HG03066 (cell line): ENCODE data around the gene PDSS1.

ENCODE experiments used
- ATAC-seq: cut with Tn5 transposase; IDR thresholded peaks from one replicate; pipeline ENCODE4 v1.9.1; 2021; ENCODE audit warnings: low read depth; ENCODE audit not compliant: unreplicated experiment

The PDSS1 gene

GRCh38 chr10:26792758-26793495 lies 95.4 kb downstream of the PDSS1 start:
- no peak for ATAC-seq
